Right cardiac atrium (tissue), 5 donors: ENCODE measurements around the gene CHPT1. TPM values are rescaled to one million over a fixed set of nuclear protein-coding genes. Genes with fewer than 3 reads are reported as not detected.
"Not testable (repeated sequence)": the region's sequence is repeated elsewhere in the genome, so short reads cannot be mapped to it uniquely, and the experiment has no call there.

Source experiments
- ATAC-seq, 2 donors: fragments of 200-7000 bp; cut with Tn5 transposase; one replicate each; pipeline versions ENCODE4 v1.8.0 to v1.9.1; 2020; ENCODE audit warnings: moderate library complexity in 2 of 2, mild to moderate bottlenecking in 1 of 2
- DNase-seq, 3 donors: peaks; one replicate each; pipeline ENCODE4 v3.0.0-alpha.2; 2020
- H3K27ac ChIP-seq: one replicate; pipeline ENCODE4 v1.5.1; 2013; ENCODE audit warnings: mild to moderate bottlenecking, low read length, control low read depth, moderate library complexity
- H3K27me3 ChIP-seq: one replicate; pipeline ENCODE4 v1.6.1; 2013; ENCODE audit not compliant: control insufficient read depth, insufficient read depth
- H3K4me1 ChIP-seq: one replicate; pipeline ENCODE4 v1.6.1; 2013; ENCODE audit warnings: low read length; ENCODE audit not compliant: control insufficient read depth, insufficient read depth
- H3K4me3 ChIP-seq: one replicate; pipeline ENCODE4 v1.5.1; 2013; ENCODE audit warnings: low read length, control low read depth
- H3K9me3 ChIP-seq: one replicate; pipeline ENCODE4 v1.6.1; 2013; ENCODE audit warnings: low read length; ENCODE audit not compliant: control insufficient read depth
- WGBS: extraction: QIAGEN DNeasy Blood & Tissue Kit; methylation state at CpG from one replicate; pipeline ENCODE4 v1.1.7; 2013; 5-methylcytosine and 5-hydroxymethylcytosine counted together
- intact Hi-C, 4 donors: fragments of 100-400 bp; cut with DNase I; formaldehyde crosslinking; loops; one replicate each; pipeline versions ENCODE4 v1.11.0 to v1.14.0; 2022 to 2023
- long read RNA-seq, 4 donors: library from polyadenylated mRNA; unstranded; transcript quantifications; one replicate each; pipeline ENCODE4 v2.0.0, GENCODE V29; 2020 to 2021
- polyA plus RNA-seq: library from polyadenylated mRNA; stranded (reverse); fragments of 200-250 nt; gene quantifications from one replicate; pipeline ENCODE4 v1.2.3, GENCODE V29; 2013
- total RNA-seq, 4 donors: library from RNA; stranded (reverse); fragmentation: NEBNext Ultra II Directional; extraction: Animal tissue kit (Norgen Biotek cat#: 25700); gene quantifications; one replicate each; pipeline ENCODE4 v1.2.1, GENCODE V29; 2021
- donor health status: healthy with polysubstance abuse.
- donor health status: DM: no; HTN: yes; CAD: no.
- donor health status: DM: no; HTN: no; CAD: no.
- donor health status: DM: no; HTN: yes; CAD: no; lungs with severe emphysema.
- donor health status: DM: yes; HTN: yes; CAD: no.

The CHPT1 gene
- total RNA-seq (100 to 1,000 TPM; 148 to 182 (median 165) TPM), polyA plus RNA-seq (168 TPM)
- long read RNA-seq, donor 1, transcript CHPT1-205 (8 exons, 2,001 nt): minor isoform, 59 of 732 reads
- long read RNA-seq, donor 1, transcript CHPT1-201 (9 exons, 1,585 nt): major isoform, 573 of 732 reads
- long read RNA-seq, donor 1, partial matches to known transcripts: 7 of 732 reads
- long read RNA-seq, donor 1, other reads (novel, unspliced or antisense): 92 of 732 reads
- long read RNA-seq, donor 2, transcript CHPT1-205 (8 exons, 2,001 nt): minor isoform, 20 of 245 reads
- long read RNA-seq, donor 2, transcript CHPT1-201 (9 exons, 1,585 nt): major isoform, 193 of 245 reads
- long read RNA-seq, donor 2, partial matches to known transcripts: 2 of 245 reads
- long read RNA-seq, donor 2, other reads (novel, unspliced or antisense): 30 of 245 reads
- long read RNA-seq, donor 3, transcript CHPT1-201 (9 exons, 1,585 nt): major isoform, 94 of 139 reads
- long read RNA-seq, donor 3, transcript CHPT1-205 (8 exons, 2,001 nt): minor isoform, 11 of 139 reads
- long read RNA-seq, donor 3, partial matches to known transcripts: 2 of 139 reads
- long read RNA-seq, donor 3, other reads (novel, unspliced or antisense): 32 of 139 reads
- long read RNA-seq, donor 4, transcript CHPT1-201 (9 exons, 1,585 nt): major isoform, 236 of 305 reads
- long read RNA-seq, donor 4, transcript CHPT1-205 (8 exons, 2,001 nt): minor isoform, 11 of 305 reads
- long read RNA-seq, donor 4, partial matches to known transcripts: 4 of 305 reads
- long read RNA-seq, donor 4, other reads (novel, unspliced or antisense): 54 of 305 reads

DNA sequence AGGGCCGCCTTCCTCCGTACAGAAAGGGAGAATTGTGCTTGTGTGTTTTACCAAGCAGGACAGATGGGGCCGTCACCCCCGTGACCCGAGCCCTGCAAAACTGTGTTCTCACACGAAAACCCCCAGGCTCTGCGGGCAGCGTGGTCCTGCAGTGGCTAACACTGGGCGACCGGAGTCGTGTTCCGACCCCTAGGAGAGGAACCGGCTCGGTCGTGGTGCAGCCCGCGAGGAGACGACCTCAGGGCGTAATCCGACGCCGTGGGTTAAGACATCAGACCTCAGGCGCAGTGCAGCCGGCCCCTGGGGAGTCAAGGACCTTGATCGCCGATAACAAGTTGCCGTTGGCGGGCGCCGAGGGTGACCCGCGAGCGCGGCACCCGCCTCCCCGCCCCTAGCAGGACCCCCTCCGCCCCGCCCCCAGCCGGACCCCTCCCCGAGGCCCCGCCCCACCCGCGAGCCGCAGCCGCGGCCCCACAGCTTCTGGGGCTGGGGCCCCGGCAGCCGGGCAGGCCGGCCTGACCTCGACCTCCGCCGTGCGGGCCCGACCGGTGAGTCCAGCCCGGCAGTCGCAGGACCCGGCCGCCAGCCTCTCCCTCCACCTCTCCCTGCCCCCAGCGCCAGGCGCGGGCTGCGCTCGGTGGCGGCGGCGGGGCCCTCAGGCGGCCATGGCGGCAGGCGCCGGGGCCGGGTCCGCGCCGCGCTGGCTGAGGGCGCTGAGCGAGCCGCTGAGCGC is at the start of gene CHPT1:
Gene CHPT1, plus strand, starts transcription at position 444 of the 733 bp plus-strand sequence. Its CDS starts 222 bp downstream, at position 666.
- intact Hi-C loops: no loop called here
- peak; percentile 78 to 81 for ATAC-seq
- peak within 1 kb of the TSS; percentile 86 for H3K4me3 ChIP-seq
- H3K27ac ChIP-seq: peak within 1 kb of the TSS; percentile 93
- no peaks in the 10 kb centered on the region for H3K9me3 ChIP-seq
- DNase-seq: peak; percentile 79 to 91 (median 91)
- H3K4me1 ChIP-seq: no peaks in the 10 kb centered on the region
- under 1% methylated on average over 78 of the region's 80 CpGs for WGBS
- no peaks in the 10 kb centered on the region for H3K27me3 ChIP-seq

DNA sequence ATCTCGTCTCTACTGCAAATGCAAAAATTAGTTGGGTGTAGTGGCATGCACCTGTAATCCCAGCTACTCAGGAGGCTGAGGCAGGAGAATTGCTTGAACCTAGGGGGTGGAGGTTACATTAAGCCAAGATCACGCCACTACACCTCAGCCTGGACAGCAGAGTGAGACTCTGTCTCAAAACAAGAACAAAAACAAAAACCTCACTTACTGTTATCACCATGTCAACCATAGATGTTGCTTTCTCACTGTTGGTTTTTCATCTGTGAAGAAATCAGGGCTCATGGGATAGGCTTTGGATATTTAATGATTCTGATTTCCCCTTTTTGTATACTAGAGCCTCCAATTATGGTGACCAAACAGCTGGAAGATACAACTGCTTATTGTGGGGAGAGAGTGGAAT is 49.7 kb upstream of the CHPT1 start:
- intact Hi-C loops: no loop called here
- WGBS: 76% methylated on average over 2 of the region's 2 CpGs
- Histone ChIP-seq H3K27ac (no peak overlapping the region), H3K4me1 (peaks cover under 1% of the 10 kb centered on the region), H3K9me3 (no peaks in the 10 kb centered on the region), H3K4me3 (no peak overlapping the region), H3K27me3 (no peaks in the 10 kb centered on the region)
- DNase-seq (no peak), ATAC-seq (no peak)

DNA sequence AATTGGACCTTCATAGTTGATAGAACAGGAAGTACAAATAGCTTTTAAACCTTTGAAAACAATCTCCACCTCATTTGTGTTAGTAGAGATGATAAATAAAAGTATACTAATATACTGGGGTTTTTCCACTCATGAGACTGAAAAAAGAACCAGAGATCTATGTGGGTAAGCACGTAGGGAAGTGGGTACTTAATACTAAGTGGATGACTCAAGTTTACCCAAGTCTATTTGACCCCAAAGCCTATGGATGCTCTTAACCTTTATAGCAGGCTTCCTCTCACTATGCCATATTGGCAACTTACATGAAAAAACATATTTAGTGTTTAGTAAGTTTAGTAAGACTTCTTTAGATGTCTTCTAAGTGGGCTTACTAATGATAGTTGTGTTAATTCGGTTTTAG is 49.2 kb upstream of the CHPT1 start:
- ATAC-seq: no peak
- Histone ChIP-seq H3K4me1 (no peaks in the 10 kb centered on the region), H3K27me3 (no peaks in the 10 kb centered on the region), H3K4me3 (no peak overlapping the region), H3K9me3 (no peaks in the 10 kb centered on the region), H3K27ac (no peak overlapping the region)
- WGBS: 58% methylated on average over 2 of the region's 2 CpGs
- DNase-seq: no peak
- intact Hi-C loops: no loop called here

DNA sequence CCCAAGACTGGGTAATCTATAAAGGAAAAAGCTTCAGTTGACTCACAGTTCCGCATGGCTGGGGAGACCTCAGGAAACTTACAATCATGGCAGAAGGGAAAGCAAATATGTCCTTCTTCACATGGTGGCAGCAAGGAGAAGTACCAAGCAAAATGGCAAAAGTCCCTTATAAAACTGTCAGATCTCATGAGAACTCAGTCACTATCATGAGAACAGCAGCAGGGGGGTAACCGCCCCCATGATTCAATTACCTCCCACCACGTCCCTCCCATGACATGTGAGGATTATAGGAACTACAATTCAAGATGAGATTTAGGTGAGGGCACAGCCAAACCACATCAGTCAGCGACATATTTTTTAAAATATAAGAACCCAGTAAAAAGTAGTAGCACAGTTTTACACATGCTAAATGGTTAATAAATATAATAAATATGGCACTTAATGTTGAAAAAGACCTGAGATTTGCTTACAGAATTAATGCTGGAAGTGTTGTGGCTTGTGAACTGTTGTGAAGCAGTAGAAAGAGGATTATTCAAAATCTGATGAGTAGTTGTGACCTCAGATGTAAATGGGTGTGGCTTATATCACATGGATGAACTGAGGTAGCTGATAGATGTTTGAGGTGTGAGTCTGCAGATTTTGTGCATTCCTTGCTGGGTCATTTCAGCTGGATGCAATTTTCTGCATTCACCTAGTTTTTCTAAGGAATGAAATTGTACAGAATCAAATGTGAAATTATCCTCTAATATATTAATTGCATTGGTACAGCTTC is 46.9 kb upstream of the CHPT1 start:
- Histone ChIP-seq H3K4me3 (no peak overlapping the region), H3K27ac (no peak overlapping the region), H3K4me1 (no peaks in the 10 kb centered on the region), H3K9me3 (no peaks in the 10 kb centered on the region), H3K27me3 (no peaks in the 10 kb centered on the region)
- intact Hi-C loops: no loop called here
- ATAC-seq (no peak), DNase-seq (no peak)
- WGBS: 82% methylated on average over 4 of the region's 4 CpGs

DNA sequence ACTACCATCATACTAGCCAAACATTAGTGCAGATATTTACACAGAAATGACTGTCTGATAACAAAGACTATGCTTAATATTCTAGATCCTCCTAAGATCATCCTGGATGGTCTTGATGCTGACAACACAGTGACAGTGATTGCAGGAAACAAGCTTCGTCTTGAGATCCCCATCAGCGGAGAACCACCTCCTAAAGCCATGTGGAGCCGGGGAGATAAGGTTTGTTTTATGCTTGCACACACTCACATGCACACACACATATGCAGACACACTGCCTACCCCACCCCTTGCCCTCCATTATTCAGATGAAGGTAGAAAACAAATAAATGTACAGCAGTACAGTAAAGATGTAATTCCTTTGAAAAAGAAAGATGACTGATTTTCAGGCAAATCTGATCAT is 44.4 kb upstream of the CHPT1 start:
- DNase-seq (no peak), ATAC-seq (no peak)
- H3K4me3 ChIP-seq: no peak overlapping the region
- no peak overlapping the region for H3K27ac ChIP-seq
- H3K9me3 ChIP-seq: no peaks in the 10 kb centered on the region
- H3K27me3 ChIP-seq: no peaks in the 10 kb centered on the region
- H3K4me1 ChIP-seq: no peaks in the 10 kb centered on the region
- intact Hi-C loops: no loop called here
- WGBS: 64% methylated on average over 3 of the region's 3 CpGs

DNA sequence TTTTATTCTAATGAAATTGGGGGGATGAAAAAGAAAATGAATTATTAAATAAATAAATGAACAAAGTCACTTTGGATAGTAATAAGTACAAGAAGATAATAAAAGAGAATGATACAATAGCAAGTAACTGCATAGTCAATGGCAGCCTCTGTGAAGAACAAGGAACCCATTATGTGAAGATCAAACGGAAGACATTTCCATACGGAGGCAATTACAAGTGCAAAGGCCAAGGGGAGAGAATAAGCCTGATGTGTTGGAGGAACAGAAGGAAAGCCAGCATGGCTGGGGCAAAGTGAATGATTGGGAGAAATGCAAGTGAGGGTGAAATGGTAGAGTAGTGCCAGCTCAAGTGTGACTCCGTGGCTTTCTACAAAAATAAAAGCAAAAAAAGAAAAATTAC is 43.9 kb upstream of the CHPT1 start:
- no peak overlapping the region for H3K4me3 ChIP-seq
- intact Hi-C loops: no loop called here
- H3K27me3 ChIP-seq: no peaks in the 10 kb centered on the region
- no peaks in the 10 kb centered on the region for H3K4me1 ChIP-seq
- ATAC-seq (no peak), DNase-seq (no peak)
- H3K27ac ChIP-seq: no peak overlapping the region
- 38% methylated on average over 3 of the region's 3 CpGs for WGBS
- no peaks in the 10 kb centered on the region for H3K9me3 ChIP-seq

DNA sequence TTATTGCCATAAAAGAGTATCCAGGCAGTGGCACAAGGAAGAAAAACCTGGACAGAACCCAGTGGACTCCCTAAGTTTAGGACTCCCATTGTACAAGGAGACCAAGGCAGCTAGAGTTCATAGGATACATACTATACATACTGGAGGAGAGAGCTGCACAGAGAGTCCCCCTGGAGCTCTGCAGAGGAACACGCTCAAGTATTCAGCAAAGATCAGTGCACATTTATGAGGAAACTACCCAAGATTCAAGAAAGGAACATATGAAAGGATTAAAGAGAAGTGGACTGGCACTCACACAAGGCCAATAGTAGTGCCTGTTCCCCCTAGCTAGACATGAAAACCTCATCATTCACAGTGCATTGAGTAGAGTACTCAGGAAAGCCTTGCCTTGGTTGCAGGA is 43.0 kb upstream of the CHPT1 start:
- no peak for ATAC-seq

DNA sequence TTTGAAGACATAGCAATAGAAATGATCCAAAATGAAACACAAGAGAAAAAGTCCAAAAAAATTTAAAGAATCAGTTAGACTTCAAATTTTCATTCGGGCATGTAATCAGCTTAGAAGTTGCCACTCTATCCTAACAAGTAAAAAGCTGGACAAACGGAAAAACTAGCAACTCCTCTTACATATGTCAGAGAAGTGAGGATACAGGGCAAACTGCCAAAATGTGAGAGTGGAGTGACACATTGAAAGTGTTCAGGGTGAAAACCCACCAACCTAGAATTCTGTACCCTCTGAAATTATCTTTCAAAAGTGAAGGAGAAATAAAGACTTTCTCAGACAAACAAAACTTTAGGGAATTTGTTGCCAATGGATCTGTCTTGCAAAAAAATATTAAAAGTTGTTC is 42.0 kb upstream of the CHPT1 start:
- Histone ChIP-seq H3K27ac (no peak overlapping the region), H3K4me1 (no peaks in the 10 kb centered on the region), H3K9me3 (no peaks in the 10 kb centered on the region), H3K4me3 (no peak overlapping the region), H3K27me3 (no peaks in the 10 kb centered on the region)
- 34% methylated on average over 2 of the region's 2 CpGs for WGBS
- ATAC-seq (no peak), DNase-seq (no peak)
- intact Hi-C loops: no loop called here

More for the DNA sequence above, 43.0 kb upstream of the CHPT1 start:
- Histone ChIP-seq H3K4me1 (no peaks in the 10 kb centered on the region), H3K27me3 (no peaks in the 10 kb centered on the region), H3K27ac (no peak overlapping the region), H3K4me3 (no peak overlapping the region), H3K9me3 (no peaks in the 10 kb centered on the region)
- intact Hi-C loops: no loop called here
- DNase-seq: no peak
- 83% methylated on average over 1 of the region's 1 CpG for WGBS

DNA sequence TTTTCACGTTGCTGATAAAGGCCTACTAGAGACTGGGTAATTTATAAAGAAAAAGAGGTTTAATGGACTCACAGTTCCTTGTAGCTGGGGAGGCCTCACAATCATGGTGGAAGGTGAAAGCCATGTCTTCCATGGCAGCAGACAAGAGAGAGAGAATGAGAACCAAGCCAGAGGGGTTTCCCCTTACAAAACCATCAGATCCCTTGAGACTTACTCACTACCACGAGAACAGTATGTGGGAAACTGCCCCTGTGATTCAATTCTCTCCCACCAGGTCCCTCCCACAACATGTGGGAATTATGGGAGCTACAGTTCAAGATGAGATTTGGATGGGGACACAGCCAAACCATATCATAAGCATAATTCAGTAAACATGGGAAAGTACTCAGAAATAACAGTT is 36.8 kb upstream of the CHPT1 start:
- intact Hi-C loops, H3K4me3 ChIP-seq, DNase-seq, ATAC-seq, H3K27ac ChIP-seq, H3K27me3 ChIP-seq, H3K9me3 ChIP-seq, H3K4me1 ChIP-seq: not testable (repeated sequence)
- 65% methylated on average over 2 of the region's 2 CpGs for WGBS

DNA sequence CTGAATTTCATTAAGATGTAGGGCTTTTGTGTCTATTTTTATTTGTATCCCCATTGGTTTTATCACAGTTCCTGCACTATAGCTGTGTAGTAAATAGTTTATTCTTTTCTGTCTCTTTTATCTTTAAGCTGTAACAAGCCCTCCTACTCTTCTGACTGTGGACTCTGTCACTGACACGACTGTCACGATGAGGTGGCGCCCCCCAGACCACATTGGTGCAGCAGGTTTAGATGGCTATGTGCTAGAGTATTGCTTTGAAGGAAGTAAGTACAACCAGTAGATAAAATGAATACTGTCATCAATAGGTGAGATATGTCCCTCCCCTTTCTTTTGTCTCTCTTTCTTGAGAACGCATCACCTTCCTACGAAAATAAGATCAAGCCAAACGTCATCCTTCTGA is 34.1 kb upstream of the CHPT1 start:
- WGBS: 71% methylated on average over 6 of the region's 6 CpGs
- H3K9me3 ChIP-seq: no peaks in the 10 kb centered on the region
- no peaks in the 10 kb centered on the region for H3K27me3 ChIP-seq
- no peak overlapping the region for H3K4me3 ChIP-seq
- intact Hi-C loops: no loop called here
- DNase-seq (no peak), ATAC-seq (no peak)
- H3K4me1 ChIP-seq: no peaks in the 10 kb centered on the region
- H3K27ac ChIP-seq: no peak overlapping the region
